SW480 (cell line): ENCODE measurements around the gene COL4A1.
"Not testable (repeated sequence)": the region's sequence is repeated elsewhere in the genome, so short reads cannot be mapped to it uniquely, and the experiment has no call there.

Source experiments
- DNase-seq: peaks from one replicate; pipeline ENCODE4 v3.0.0-alpha.2; 2016; ENCODE audit warnings: low spot score

The COL4A1 gene

GRCh38 chr13:110131424-110131823 lies 175.5 kb downstream of the COL4A1 start:
- no peak for DNase-seq

GRCh38 chr13:110130431-110130830 lies 176.5 kb downstream of the COL4A1 start:
- DNase-seq: no peak

- DNase-seq: no peak
Measured at GRCh38 chr13:110129539-110130186, 177.3 kb downstream of the COL4A1 start.

- no peak for DNase-seq
Measured at GRCh38 chr13:110129076-110129475, 177.9 kb downstream of the COL4A1 start.

- DNase-seq: no peak
Measured at GRCh38 chr13:110128546-110128945, 178.4 kb downstream of the COL4A1 start.

GRCh38 chr13:110127986-110128511 lies 178.9 kb downstream of the COL4A1 start:
- no peak for DNase-seq

GRCh38 chr13:110126391-110126961 lies 180.5 kb downstream of the COL4A1 start:
- peak; percentile 58 for DNase-seq

- DNase-seq: no peak
Measured at GRCh38 chr13:110125613-110126272, 181.2 kb downstream of the COL4A1 start.

GRCh38 chr13:110125157-110125556 lies 181.8 kb downstream of the COL4A1 start:
- no peak for DNase-seq

GRCh38 chr13:110124201-110124940 lies 182.6 kb downstream of the COL4A1 start:
- DNase-seq: no peak

- DNase-seq: peak; percentile 44
Measured at GRCh38 chr13:110123041-110123809, 183.7 kb downstream of the COL4A1 start.

GRCh38 chr13:110121422-110122083 lies 185.4 kb downstream of the COL4A1 start:
- no peak for DNase-seq

- DNase-seq: no peak
Measured at GRCh38 chr13:110119935-110120905, 186.7 kb downstream of the COL4A1 start.

- DNase-seq: no peak
Measured at GRCh38 chr13:110118106-110118505, 188.9 kb downstream of the COL4A1 start.

GRCh38 chr13:110116072-110116487 lies 190.9 kb downstream of the COL4A1 start:
- DNase-seq: no peak

GRCh38 chr13:110115591-110115990 lies 191.4 kb downstream of the COL4A1 start:
- no peak for DNase-seq

- no peak for DNase-seq
Measured at GRCh38 chr13:110114316-110114715, 192.6 kb downstream of the COL4A1 start.

- no peak for DNase-seq
Measured at GRCh38 chr13:110113284-110113764, 193.6 kb downstream of the COL4A1 start.

GRCh38 chr13:110112379-110112778 lies 194.6 kb downstream of the COL4A1 start:
- DNase-seq: not testable (repeated sequence)

GRCh38 chr13:110110783-110111182 lies 196.2 kb downstream of the COL4A1 start:
- DNase-seq: no peak
